Natural killer cell (primary cell): ENCODE data around the gene LETM1. TPM values are rescaled to one million over a fixed set of nuclear protein-coding genes. Genes with fewer than 3 reads are reported as not detected.

Experiments used
- ATAC-seq, 3 donors: fragments of 150-1000 bp in 2 of 3; fragments of 200-7000 bp in 1 of 3; cut with Tn5 transposase; 1 replicate in 1 of 3; 2 replicates in 2 of 3; pipeline ENCODE4 v1.10.0; 2021; ENCODE audit warnings: mild to moderate bottlenecking in 2 of 3, moderate library complexity in 2 of 3
- DNase-seq, 2 donors: peaks; one replicate each; pipeline versions ENCODE4 v3.0.0 to v3.0.0-alpha.2; 2013 to 2021; ENCODE audit warnings: mixed read lengths in 1 of 2
- H3K27ac ChIP-seq: one replicate; pipeline ENCODE4 v1.5.1; 2013; ENCODE audit warnings: mild to moderate bottlenecking, low read length
- H3K27me3 ChIP-seq: one replicate; pipeline ENCODE4 v1.6.1; 2013; ENCODE audit warnings: low read length; ENCODE audit not compliant: control insufficient read depth, insufficient read depth
- H3K36me3 ChIP-seq: one replicate; pipeline ENCODE4 v1.6.1; 2013; ENCODE audit warnings: low read length; ENCODE audit not compliant: control insufficient read depth, insufficient read depth
- H3K4me1 ChIP-seq: one replicate; pipeline ENCODE4 v1.6.1; 2013; ENCODE audit warnings: low read length; ENCODE audit not compliant: control insufficient read depth, insufficient read depth
- H3K4me3 ChIP-seq: one replicate; pipeline ENCODE4 v1.5.1; 2013; ENCODE audit warnings: low read length
- H3K9me3 ChIP-seq: one replicate; pipeline ENCODE4 v1.6.1; 2013; ENCODE audit warnings: low read length; ENCODE audit not compliant: control insufficient read depth, insufficient read depth
- H3K27ac Mint-ChIP-seq, 2 donors: one replicate each; pipeline ENCODE4 v1.8.0; 2022; ENCODE audit warnings: mild to moderate bottlenecking in 2 of 2, mixed read lengths in 2 of 2, moderate library complexity in 1 of 2
- H3K27me3 Mint-ChIP-seq, 2 donors: one replicate each; pipeline ENCODE4 v1.8.0; 2022; ENCODE audit warnings: low read depth in 2 of 2, mixed read lengths in 2 of 2
- H3K36me3 Mint-ChIP-seq: one replicate; pipeline ENCODE4 v1.8.0; 2022; ENCODE audit warnings: mixed read lengths
- H3K4me1 Mint-ChIP-seq, 2 donors: one replicate each; pipeline ENCODE4 v1.8.0; 2022; ENCODE audit warnings: mixed read lengths in 2 of 2
- H3K4me3 Mint-ChIP-seq: one replicate; pipeline ENCODE4 v1.8.0; 2022; ENCODE audit warnings: mild to moderate bottlenecking, moderate library complexity, mixed read lengths
- H3K9me3 Mint-ChIP-seq, 2 donors: one replicate each; pipeline ENCODE4 v1.8.0; 2022; ENCODE audit warnings: mixed read lengths in 2 of 2
- WGBS: methylation state at CpG from one replicate; pipeline ENCODE4 v1.1.7; 2013; ENCODE audit warnings: missing lambda C conversion rate; ENCODE audit not compliant: insufficient coverage; 5-methylcytosine and 5-hydroxymethylcytosine counted together
- intact Hi-C: fragments of 100-400 bp; cut with micrococcal nuclease; formaldehyde crosslinking; loops from one replicate; pipeline ENCODE4 v1.14.2; 2022
- total RNA-seq, 4 donors: library from RNA; stranded (reverse); fragments of 120-200 nt in 1 of 4; gene quantifications; one replicate each; pipeline versions ENCODE4 v1.2.3 to v1.2.4, GENCODE V29; 2013 to 2022
- TF ChIP-seq, protein P1 (sequence below): fragments of 200-600 bp; IDR thresholded peaks from one replicate; pipeline ENCODE4 v1.8.0; 2022; ENCODE audit warnings: antibody characterized with exemption

The LETM1 gene
- total RNA-seq, 3 donors from 2014 or later (not counting 1 experiment from before 2014, with no cell fraction given): 40.4 to 56.5 (median 55.7) TPM

GRCh38 chr4:1793496-1793840, 62.5 kb downstream of the LETM1 start:
- H3K27me3 Mint-ChIP-seq: peaks cover 8 to 13% of the 10 kb centered on the region in 2 donors
- H3K4me3 ChIP-seq: no peak overlapping the region
- no peaks in the 10 kb centered on the region for H3K4me1 Mint-ChIP-seq
- no peaks in the 10 kb centered on the region for H3K9me3 Mint-ChIP-seq
- no peaks in the 10 kb centered on the region for H3K9me3 ChIP-seq
- no peaks in the 10 kb centered on the region for H3K36me3 ChIP-seq
- peaks cover 15% of the 10 kb centered on the region for H3K4me1 ChIP-seq
- DNase-seq (peak in 1 of 2 donors; percentile 56), ATAC-seq (peak in 2 of 3 donors; percentile 32 to 39)
- no peak overlapping the region for H3K4me3 Mint-ChIP-seq
- intact Hi-C loops: no loop called here
- under 1% methylated on average over 41 of the region's 44 CpGs for WGBS
- TF ChIP-seq, protein P1, sequence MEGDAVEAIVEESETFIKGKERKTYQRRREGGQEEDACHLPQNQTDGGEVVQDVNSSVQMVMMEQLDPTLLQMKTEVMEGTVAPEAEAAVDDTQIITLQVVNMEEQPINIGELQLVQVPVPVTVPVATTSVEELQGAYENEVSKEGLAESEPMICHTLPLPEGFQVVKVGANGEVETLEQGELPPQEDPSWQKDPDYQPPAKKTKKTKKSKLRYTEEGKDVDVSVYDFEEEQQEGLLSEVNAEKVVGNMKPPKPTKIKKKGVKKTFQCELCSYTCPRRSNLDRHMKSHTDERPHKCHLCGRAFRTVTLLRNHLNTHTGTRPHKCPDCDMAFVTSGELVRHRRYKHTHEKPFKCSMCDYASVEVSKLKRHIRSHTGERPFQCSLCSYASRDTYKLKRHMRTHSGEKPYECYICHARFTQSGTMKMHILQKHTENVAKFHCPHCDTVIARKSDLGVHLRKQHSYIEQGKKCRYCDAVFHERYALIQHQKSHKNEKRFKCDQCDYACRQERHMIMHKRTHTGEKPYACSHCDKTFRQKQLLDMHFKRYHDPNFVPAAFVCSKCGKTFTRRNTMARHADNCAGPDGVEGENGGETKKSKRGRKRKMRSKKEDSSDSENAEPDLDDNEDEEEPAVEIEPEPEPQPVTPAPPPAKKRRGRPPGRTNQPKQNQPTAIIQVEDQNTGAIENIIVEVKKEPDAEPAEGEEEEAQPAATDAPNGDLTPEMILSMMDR: no peak
- H3K36me3 Mint-ChIP-seq: no peaks in the 10 kb centered on the region
- no peak overlapping the region for H3K27ac Mint-ChIP-seq
- peaks cover 24% of the 10 kb centered on the region for H3K27me3 ChIP-seq
- no peak overlapping the region for H3K27ac ChIP-seq

DNA sequence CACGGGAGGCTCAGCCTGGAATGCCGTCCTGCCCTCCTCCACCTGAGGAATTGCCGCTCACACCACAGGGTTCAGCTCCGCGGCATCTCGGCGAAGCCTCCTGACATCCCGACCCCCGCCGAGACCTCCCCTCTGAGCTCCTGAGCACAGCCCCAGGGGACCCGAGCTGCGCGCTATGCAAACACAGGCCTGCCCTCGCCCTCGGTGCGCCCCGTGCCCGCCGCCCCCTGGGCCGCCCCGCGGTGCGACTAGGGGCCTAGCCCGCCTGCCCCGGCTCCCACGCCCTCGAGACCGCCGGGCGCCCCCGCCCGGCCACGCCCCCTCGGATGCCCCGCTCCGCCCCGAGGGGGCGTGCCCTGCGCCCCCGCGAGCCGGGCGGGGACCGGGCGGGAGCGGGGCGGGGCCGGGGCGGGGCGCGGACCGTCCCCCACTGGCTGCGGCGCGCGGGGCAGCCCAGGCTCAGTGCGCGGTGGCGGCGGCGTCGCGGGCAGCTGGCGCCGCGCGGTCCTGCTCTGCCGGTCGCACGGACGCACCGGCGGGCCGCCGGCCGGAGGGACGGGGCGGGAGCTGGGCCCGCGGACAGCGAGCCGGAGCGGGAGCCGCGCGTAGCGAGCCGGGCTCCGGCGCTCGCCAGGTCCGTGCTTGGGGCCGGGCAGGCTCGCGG, 63.0 kb downstream of the LETM1 start, which contains the start of gene FGFR3:
Gene FGFR3 (plus strand): TSS at position 462 of the 664 bp plus-strand sequence. CDS start 642 bp downstream, outside the sequence.
- TF ChIP-seq, protein P1: no peak
- Mint-ChIP-seq H3K27me3 (peaks cover 8 to 13% of the 10 kb centered on the region in 2 donors), H3K27ac (no peak within 1 kb of the TSS), H3K9me3 (no peaks in the 10 kb centered on the region), H3K36me3 (no peaks in the 10 kb centered on the region), H3K4me1 (no peaks in the 10 kb centered on the region), H3K4me3 (peak within 1 kb of the TSS; percentile 42)
- DNase-seq (peak in 1 of 2 donors; percentile 67), ATAC-seq (peak in 2 of 3 donors; percentile 78 to 79)
- H3K27ac ChIP-seq: no peak within 1 kb of the TSS
- intact Hi-C loops: no loop called here
- peaks cover 15% of the 10 kb centered on the region for H3K4me1 ChIP-seq
- 2% methylated on average over 95 of the region's 95 CpGs for WGBS
- H3K36me3 ChIP-seq: no peaks in the 10 kb centered on the region
- no peaks in the 10 kb centered on the region for H3K9me3 ChIP-seq
- peaks cover 24% of the 10 kb centered on the region for H3K27me3 ChIP-seq
- H3K4me3 ChIP-seq: no peak within 1 kb of the TSS

- ATAC-seq: no peak
- intact Hi-C loops: no loop called here
- Mint-ChIP-seq H3K27me3 (peaks cover 8 to 13% of the 10 kb centered on the region in 2 donors), H3K27ac (no peak overlapping the region), H3K4me3 (peak overlapping the region; percentile 42), H3K4me1 (no peaks in the 10 kb centered on the region), H3K36me3 (no peaks in the 10 kb centered on the region), H3K9me3 (no peaks in the 10 kb centered on the region)
- peaks cover 24% of the 10 kb centered on the region for H3K27me3 ChIP-seq
- TF ChIP-seq, protein P1: no peak
- no peaks in the 10 kb centered on the region for H3K9me3 ChIP-seq
- H3K4me3 ChIP-seq: no peak overlapping the region
- H3K4me1 ChIP-seq: peaks cover 15% of the 10 kb centered on the region
- 72% methylated on average over 29 of the region's 29 CpGs for WGBS
- H3K36me3 ChIP-seq: no peaks in the 10 kb centered on the region
- DNase-seq: no peak
- H3K27ac ChIP-seq: no peak overlapping the region
These were observed 63.7 kb downstream of the LETM1 start for GRCh38 chr4:1792158-1792831.
